T-helper 17 cell (primary cell): ENCODE results near the gene CYP11A1. TPM values are rescaled to one million over a fixed set of nuclear protein-coding genes. Genes with fewer than 3 reads are reported as not detected.

Experiments used
- ATAC-seq: fragments of 150-1000 bp; cut with Tn5 transposase; 2 replicates; pipeline ENCODE4 v1.10.0; 2021; ENCODE audit warnings: mild to moderate bottlenecking, moderate library complexity
- DNase-seq, 3 donors: peaks; one replicate each; pipeline versions ENCODE4 v3.0.0 to v3.0.0-alpha.2; 2020 to 2021
- H3K9me3 ChIP-seq: one replicate; pipeline ENCODE4 v1.7.0; 2013; ENCODE audit warnings: low read length, mild to moderate bottlenecking; ENCODE audit not compliant: control insufficient read depth, poor library complexity, severe bottlenecking
- H3K27ac Mint-ChIP-seq: one replicate; pipeline ENCODE4 v1.8.0; 2022; ENCODE audit warnings: mild to moderate bottlenecking, moderate library complexity, mixed read lengths
- H3K27me3 Mint-ChIP-seq: one replicate; pipeline ENCODE4 v1.8.0; 2022; ENCODE audit warnings: mixed read lengths
- H3K36me3 Mint-ChIP-seq: one replicate; pipeline ENCODE4 v1.8.0; 2022; ENCODE audit warnings: low read depth, mixed read lengths
- H3K4me1 Mint-ChIP-seq: one replicate; pipeline ENCODE4 v1.8.0; 2022; ENCODE audit warnings: mild to moderate bottlenecking, mixed read lengths
- H3K4me3 Mint-ChIP-seq: one replicate; pipeline ENCODE4 v1.8.0; 2022; ENCODE audit warnings: mild to moderate bottlenecking, moderate library complexity, mixed read lengths
- total RNA-seq, 4 donors: library from RNA in 2 of 4; stranded (reverse) in 2 of 4; gene quantifications; one replicate each; pipeline ENCODE4 v1.2.3 and lab custom pipeline; 2022 to 2026

Gene CYP11A1
- total RNA-seq, 2 donors from 2014 or later: not detected

- no peak for DNase-seq
- H3K27me3 Mint-ChIP-seq: peaks cover 44% of the 10 kb centered on the region
- no peak overlapping the region for H3K27ac Mint-ChIP-seq
- no peak overlapping the region for H3K4me3 Mint-ChIP-seq
- no peaks in the 10 kb centered on the region for H3K36me3 Mint-ChIP-seq
- H3K4me1 Mint-ChIP-seq: no peaks in the 10 kb centered on the region
- ATAC-seq: no peak
- H3K9me3 ChIP-seq: no peaks in the 10 kb centered on the region
Observed at GRCh38 chr15:74290645-74291044, 76.8 kb downstream of the CYP11A1 start.

GRCh38 chr15:74289671-74290070 is 77.8 kb downstream of the CYP11A1 start:
- Mint-ChIP-seq H3K27ac (no peak overlapping the region), H3K27me3 (peaks cover 54% of the 10 kb centered on the region), H3K36me3 (peaks cover 2% of the 10 kb centered on the region), H3K4me3 (no peak overlapping the region), H3K4me1 (peaks cover 3% of the 10 kb centered on the region)
- ATAC-seq (no peak), DNase-seq (no peak)
- H3K9me3 ChIP-seq: no peaks in the 10 kb centered on the region

Other genes starting within 250 kb of the CYP11A1 start
- not detected for gene ISLR2, start 237.1 kb downstream of the CYP11A1 start, total RNA-seq
- not detected for gene ISLR, start 193.9 kb downstream of the CYP11A1 start, total RNA-seq
- not detected for gene STRA6, start 164.9 kb downstream of the CYP11A1 start, total RNA-seq
- gene CCDC33, start 131.3 kb downstream of the CYP11A1 start, total RNA-seq: not detected
- gene SEMA7A, start 66.3 kb upstream of the CYP11A1 start, total RNA-seq: 1 to 10 TPM; 2.2 to 3.6 TPM
- 10 to 100 TPM; 28.0 to 28.2 TPM for gene UBL7, start 93.5 kb upstream of the CYP11A1 start, total RNA-seq
- 10 to 100 TPM; 37.4 to 42.6 TPM for gene ARID3B, start 173.6 kb upstream of the CYP11A1 start, total RNA-seq
- gene CLK3, start 248.2 kb upstream of the CYP11A1 start, total RNA-seq: 100 to 1,000 TPM; 216 to 243 TPM